ENCODE results near the gene SPSB1. TPM values are rescaled to one million over a fixed set of nuclear protein-coding genes. Genes with fewer than 3 reads are reported as not detected.

SPSB1 gene
- polyA plus RNA-seq, 1 donor from 2014 or later = 1.4 TPM

GRCh38 chr1:9356829-9357466 lies 64.3 kb downstream of the SPSB1 start:
- Histone ChIP-seq H3K9me2 (ENCODE audit: insufficient read depth, low read length) (no peaks in the 10 kb centered on the region), H3F3A (ENCODE audit: insufficient read depth, low read length, poor library complexity, severe bottlenecking) (no peaks in the 10 kb centered on the region), H2AFZ (ENCODE audit: low read depth, low read length) (no peak overlapping the region), H3K36me3 (ENCODE audit: insufficient read depth, low read length) (no peaks in the 10 kb centered on the region), H3K27ac (ENCODE audit: low read length) (no peak overlapping the region), H3K27me3 (ENCODE audit: insufficient read depth, low read depth, low read length) (no peaks in the 10 kb centered on the region), H3K9me3 (ENCODE audit: low read length) (no peaks in the 10 kb centered on the region), H3K4me2 (ENCODE audit: low read length) (no peak overlapping the region), H3K9ac (ENCODE audit: low read length) (no peak overlapping the region), H4K20me1 (ENCODE audit: insufficient read depth) (no peaks in the 10 kb centered on the region), H3K79me2 (replicated peaks; ENCODE audit: insufficient read depth, low read length) (no peaks in the 10 kb centered on the region), H3K4me3 (ENCODE audit: low read length) (no peak overlapping the region)
- TF ChIP-seq TAF1 (IDR thresholded peaks at IDR 0.05; ENCODE audit: low read depth) = no peak
- no peak for TF ChIP-seq SMC3 (conservative IDR thresholded peaks at IDR 0.05; ENCODE audit: poor library complexity)
- no peak for TF ChIP-seq EP300 (conservative IDR thresholded peaks at IDR 0.05; ENCODE audit: poor library complexity, severe bottlenecking)
- no peak for TF ChIP-seq EZH2 (IDR thresholded peaks at IDR 0.05; ENCODE audit: borderline replicate concordance, insufficient read depth, low read length, poor library complexity, severe bottlenecking)
- no peak for TF ChIP-seq POLR2AphosphoS5 (IDR thresholded peaks at IDR 0.05)
- TF ChIP-seq CTCF (IDR thresholded peaks at IDR 0.05; ENCODE audit: poor library complexity, severe bottlenecking) = no peak
- TF ChIP-seq MXI1 (conservative IDR thresholded peaks at IDR 0.05; ENCODE audit: poor library complexity, severe bottlenecking) = no peak
- no peak for TF ChIP-seq RAD21 (conservative IDR thresholded peaks at IDR 0.05)
- TF ChIP-seq REST (IDR thresholded peaks at IDR 0.05; ENCODE audit: borderline replicate concordance) = no peak

GRCh38 chr1:9357958-9358357 lies 65.3 kb downstream of the SPSB1 start:
- Histone ChIP-seq H3K4me3 (ENCODE audit: low read length) (no peak overlapping the region), H3K9me3 (ENCODE audit: low read length) (no peaks in the 10 kb centered on the region), H3K27ac (ENCODE audit: low read length) (no peak overlapping the region), H3F3A (ENCODE audit: insufficient read depth, low read length, poor library complexity, severe bottlenecking) (no peaks in the 10 kb centered on the region), H3K36me3 (ENCODE audit: insufficient read depth, low read length) (no peaks in the 10 kb centered on the region), H3K4me2 (ENCODE audit: low read length) (no peak overlapping the region), H3K79me2 (replicated peaks; ENCODE audit: insufficient read depth, low read length) (no peaks in the 10 kb centered on the region), H3K9me2 (ENCODE audit: insufficient read depth, low read length) (no peaks in the 10 kb centered on the region), H4K20me1 (ENCODE audit: insufficient read depth) (no peaks in the 10 kb centered on the region), H2AFZ (ENCODE audit: low read depth, low read length) (no peak overlapping the region), H3K27me3 (ENCODE audit: insufficient read depth, low read depth, low read length) (no peaks in the 10 kb centered on the region), H3K9ac (ENCODE audit: low read length) (no peak overlapping the region)
- TF ChIP-seq EZH2 (IDR thresholded peaks at IDR 0.05; ENCODE audit: borderline replicate concordance, insufficient read depth, low read length, poor library complexity, severe bottlenecking) (no peak), EP300 (conservative IDR thresholded peaks at IDR 0.05; ENCODE audit: poor library complexity, severe bottlenecking) (no peak), REST (IDR thresholded peaks at IDR 0.05; ENCODE audit: borderline replicate concordance) (no peak), TAF1 (IDR thresholded peaks at IDR 0.05; ENCODE audit: low read depth) (no peak), SMC3 (conservative IDR thresholded peaks at IDR 0.05; ENCODE audit: poor library complexity) (no peak), CTCF (IDR thresholded peaks at IDR 0.05; ENCODE audit: poor library complexity, severe bottlenecking) (no peak), MXI1 (conservative IDR thresholded peaks at IDR 0.05; ENCODE audit: poor library complexity, severe bottlenecking) (no peak), POLR2AphosphoS5 (IDR thresholded peaks at IDR 0.05) (no peak), RAD21 (conservative IDR thresholded peaks at IDR 0.05) (no peak)

All from neural cell (in vitro differentiated cells).